ENCODE data around the gene NF2. TPM values are rescaled to one million over a fixed set of nuclear protein-coding genes. Genes with fewer than 3 reads are reported as not detected.
A peak's percentile ranks its signal among the peaks of the same experiment; 100 is the strongest.

NF2 gene
- total RNA-seq, 3 donors from 2014 or later, result 21.1 to 36.1 (median 31.8) TPM

DNA sequence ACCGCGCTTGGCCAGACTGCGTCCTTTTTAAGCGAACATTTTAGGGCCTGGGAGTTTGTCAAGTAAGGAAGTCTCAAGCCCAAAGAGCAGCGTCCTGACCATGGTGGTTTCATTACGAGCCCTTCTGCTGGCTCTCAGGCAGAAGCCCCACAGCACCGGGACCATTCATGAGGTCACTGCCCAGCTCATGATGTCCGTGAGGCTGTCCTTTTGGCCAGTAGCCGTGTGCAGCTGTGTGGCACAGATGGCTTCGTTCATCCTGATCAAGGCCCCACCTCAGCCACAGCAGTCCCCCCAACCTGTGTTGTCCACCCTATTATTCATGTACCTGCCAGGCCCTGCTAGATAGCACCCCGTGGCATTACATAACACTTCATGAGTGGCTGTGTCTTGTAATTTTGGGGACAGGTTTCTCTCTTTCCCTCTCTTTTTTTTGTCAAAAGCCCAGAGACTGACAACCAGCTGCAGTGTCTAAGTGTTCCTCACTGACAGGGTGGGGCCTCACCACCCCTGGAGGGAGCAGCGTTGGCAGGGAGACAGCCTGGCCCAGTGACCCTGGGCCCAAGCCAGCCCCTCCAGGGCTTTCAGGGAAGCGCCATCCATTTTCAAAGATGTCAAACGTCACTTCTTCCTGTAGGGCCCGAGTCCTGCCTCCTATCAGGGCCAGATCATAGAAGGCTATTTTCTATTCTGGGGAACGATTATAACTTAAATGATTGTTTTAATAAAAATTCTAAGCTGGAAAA lies 94.6 kb downstream of the NF2 start:
- TF ChIP-seq POLR2AphosphoS5 (IDR thresholded peaks at IDR 0.05) (no peak), POLR2A (IDR thresholded peaks at IDR 0.05) (no peak), CTCF (IDR thresholded peaks at IDR 0.05) (no peak)
- Histone ChIP-seq H3K36me3 (no peaks in the 10 kb centered on the region), H3K4me1 (peaks cover 0 to 8% of the 10 kb centered on the region in 2 donors), H3K27me3 (peaks cover 0 to 7% of the 10 kb centered on the region in 2 donors), H3K4me3 (no peak overlapping the region), H3K9me3 (no peaks in the 10 kb centered on the region), H3K27ac (peak overlapping the region in 1 of 2 donors; percentile 6)
- intact Hi-C loops (cut with DNase I; ENCODE audit: low total_unique reads), result no loop called here
- DNase-seq (ENCODE audit: low spot score in 2 of 2), result no peak

DNA sequence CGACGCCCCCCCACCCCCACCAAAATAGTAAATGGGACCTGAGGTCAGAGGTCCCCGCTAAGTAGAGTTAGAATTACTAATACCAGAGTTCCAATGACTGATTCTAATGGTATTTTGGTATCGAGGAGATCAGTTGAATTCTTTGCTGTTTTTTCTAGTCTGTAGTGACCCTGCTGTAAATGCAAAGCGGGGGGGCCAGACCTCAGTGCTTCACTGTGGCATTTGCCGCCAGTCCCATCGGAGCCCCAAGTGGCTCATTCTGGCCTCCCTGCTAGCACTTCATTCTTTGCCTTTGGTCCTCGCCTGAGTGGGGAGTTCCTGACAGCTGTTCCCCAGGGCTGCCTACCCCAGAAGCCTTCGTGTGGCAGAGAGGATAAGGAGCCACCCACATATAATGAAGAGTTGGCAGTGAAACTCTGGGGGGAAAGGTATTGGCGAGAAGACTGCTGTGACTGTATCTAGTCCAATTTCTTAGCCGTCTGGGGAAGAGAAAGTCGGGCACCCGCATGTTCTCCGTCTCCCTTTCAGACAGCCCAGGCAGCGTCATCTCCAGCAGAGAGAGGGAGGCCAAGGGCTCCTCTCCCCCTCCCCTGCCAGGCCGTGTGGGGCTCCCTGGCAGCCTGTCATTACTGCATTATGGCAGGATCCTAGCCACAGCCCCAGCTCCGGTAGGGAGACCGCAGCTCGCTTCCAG lies 96.9 kb downstream of the NF2 start:
- Histone ChIP-seq H3K4me3 (no peak overlapping the region), H3K27ac (no peak overlapping the region), H3K36me3 (no peaks in the 10 kb centered on the region), H3K9me3 (no peaks in the 10 kb centered on the region), H3K27me3 (peaks cover 0 to 13% of the 10 kb centered on the region in 2 donors), H3K4me1 (no peaks in the 10 kb centered on the region)
- DNase-seq (ENCODE audit: low spot score in 2 of 2), result no peak
- intact Hi-C loops (cut with DNase I; ENCODE audit: low total_unique reads), result no loop called here
- TF ChIP-seq CTCF (IDR thresholded peaks at IDR 0.05) (no peak), POLR2A (IDR thresholded peaks at IDR 0.05) (no peak), POLR2AphosphoS5 (IDR thresholded peaks at IDR 0.05) (no peak)

DNA sequence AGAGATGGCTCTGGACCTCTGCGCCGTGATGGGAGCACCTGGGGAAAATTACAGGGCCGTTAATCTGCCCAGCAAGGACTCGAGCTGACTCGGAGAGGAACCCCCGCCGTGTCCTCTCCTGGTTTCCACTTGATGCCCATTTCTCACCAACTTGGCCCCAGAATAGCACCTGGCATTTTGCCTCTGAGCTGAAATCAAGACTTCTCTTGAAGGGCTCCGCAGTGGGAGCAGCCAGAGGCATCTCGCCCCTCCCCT lies 97.4 kb downstream of the NF2 start:
- Histone ChIP-seq H3K9me3 (no peaks in the 10 kb centered on the region), H3K36me3 (no peaks in the 10 kb centered on the region), H3K27me3 (peaks cover 0 to 13% of the 10 kb centered on the region in 2 donors), H3K4me3 (no peak overlapping the region), H3K4me1 (no peaks in the 10 kb centered on the region), H3K27ac (no peak overlapping the region)
- no peak for DNase-seq (ENCODE audit: low spot score in 2 of 2)
- intact Hi-C loops (cut with DNase I; ENCODE audit: low total_unique reads), result no loop called here
- TF ChIP-seq POLR2A (IDR thresholded peaks at IDR 0.05) (no peak), CTCF (IDR thresholded peaks at IDR 0.05) (no peak), POLR2AphosphoS5 (IDR thresholded peaks at IDR 0.05) (no peak)

GRCh38 chr22:29701155-29701999 lies 97.9 kb downstream of the NF2 start:
- DNase-seq (ENCODE audit: low spot score in 2 of 2), result no peak

More at GRCh38 chr22:29701155-29701999, 97.9 kb downstream of the NF2 start:
- Histone ChIP-seq H3K36me3 (no peaks in the 10 kb centered on the region), H3K27me3 (peaks cover 0 to 13% of the 10 kb centered on the region in 2 donors), H3K27ac (no peak overlapping the region), H3K9me3 (no peaks in the 10 kb centered on the region), H3K4me1 (no peaks in the 10 kb centered on the region), H3K4me3 (no peak overlapping the region)
- TF ChIP-seq POLR2A (IDR thresholded peaks at IDR 0.05) (no peak), CTCF (IDR thresholded peaks at IDR 0.05) (no peak), POLR2AphosphoS5 (IDR thresholded peaks at IDR 0.05) (no peak)
- intact Hi-C loops (cut with DNase I; ENCODE audit: low total_unique reads), result no loop called here

Data from breast epithelium (tissue), 4 donors.